Gastrocnemius medialis (tissue), 4 donors: ENCODE results near the gene PLA2G4F.

ENCODE experiments used
- POLR2A ChIP-seq, 2 donors: fragments of 450-650 bp; IDR thresholded peaks; one replicate each; pipeline ENCODE4 v1.6.1; 2017; ENCODE audit warnings: antibody characterized with exemption in 2 of 2, mild to moderate bottlenecking in 2 of 2, moderate library complexity in 2 of 2
- TF ChIP-seq, protein P1 (sequence below), 5 experiments: fragments of 450-650 bp in 3 of 5; fragments of 200-600 bp in 2 of 5; sonication (generic) in 2 of 5; IDR thresholded peaks in 4 of 5; conservative IDR thresholded peaks in 1 of 5; 1 replicate in 4 of 5; 2 replicates in 1 of 5; pipeline ENCODE4 v1.5.1; 2016 to 2019; ENCODE audit warnings: antibody characterized with exemption in 5 of 5, mild to moderate bottlenecking in 3 of 5, moderate library complexity in 3 of 5

DNA sequence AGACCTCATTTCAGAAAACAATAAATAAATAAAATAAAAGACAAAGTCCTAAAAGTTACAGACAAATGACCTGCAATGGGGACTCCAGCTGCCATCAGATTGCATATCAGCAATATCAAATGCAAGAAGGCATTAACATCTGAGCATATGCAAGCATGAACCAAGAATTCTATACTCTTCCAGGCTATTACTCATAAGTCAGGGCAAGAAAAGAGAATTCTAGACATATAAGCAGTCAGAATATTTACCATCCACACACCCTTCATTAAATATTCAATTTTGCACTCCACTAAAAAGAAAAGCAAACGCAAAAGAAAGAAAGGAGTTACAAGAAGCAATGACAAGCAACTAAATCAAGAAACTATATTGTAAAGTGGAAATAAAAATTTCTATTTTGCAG lies 21.1 kb downstream of the PLA2G4F start:
- TF ChIP-seq POLR2A (IDR thresholded peaks at IDR 0.05): no peak
- TF ChIP-seq, protein P1, sequence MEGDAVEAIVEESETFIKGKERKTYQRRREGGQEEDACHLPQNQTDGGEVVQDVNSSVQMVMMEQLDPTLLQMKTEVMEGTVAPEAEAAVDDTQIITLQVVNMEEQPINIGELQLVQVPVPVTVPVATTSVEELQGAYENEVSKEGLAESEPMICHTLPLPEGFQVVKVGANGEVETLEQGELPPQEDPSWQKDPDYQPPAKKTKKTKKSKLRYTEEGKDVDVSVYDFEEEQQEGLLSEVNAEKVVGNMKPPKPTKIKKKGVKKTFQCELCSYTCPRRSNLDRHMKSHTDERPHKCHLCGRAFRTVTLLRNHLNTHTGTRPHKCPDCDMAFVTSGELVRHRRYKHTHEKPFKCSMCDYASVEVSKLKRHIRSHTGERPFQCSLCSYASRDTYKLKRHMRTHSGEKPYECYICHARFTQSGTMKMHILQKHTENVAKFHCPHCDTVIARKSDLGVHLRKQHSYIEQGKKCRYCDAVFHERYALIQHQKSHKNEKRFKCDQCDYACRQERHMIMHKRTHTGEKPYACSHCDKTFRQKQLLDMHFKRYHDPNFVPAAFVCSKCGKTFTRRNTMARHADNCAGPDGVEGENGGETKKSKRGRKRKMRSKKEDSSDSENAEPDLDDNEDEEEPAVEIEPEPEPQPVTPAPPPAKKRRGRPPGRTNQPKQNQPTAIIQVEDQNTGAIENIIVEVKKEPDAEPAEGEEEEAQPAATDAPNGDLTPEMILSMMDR (IDR thresholded peaks at IDR 0.05 in 4 of 5, conservative IDR thresholded peaks at IDR 0.05 in 1 of 5): no peak
